Cardiac septum (tissue), 1 donor: ENCODE data around the gene ARHGEF6. TPM values are rescaled to one million over a fixed set of nuclear protein-coding genes. Genes with fewer than 3 reads are reported as not detected.

ENCODE experiments used
- DNase-seq: peaks from one replicate; pipeline ENCODE4 v3.0.0-alpha.2; 2020; ENCODE audit warnings: low spot score
- intact Hi-C: fragments of 100-400 bp; cut with DNase I; formaldehyde crosslinking; loops from one replicate; pipeline ENCODE4 v1.14.0; 2022
- total RNA-seq: library from RNA; stranded (reverse); fragmentation: NEBNext Ultra II Directional; extraction: Animal tissue kit (Norgen Biotek cat#: 25700); gene quantifications from one replicate; pipeline ENCODE4 v1.2.1, GENCODE V29; 2021
- donor health status: DM: no; HTN: no; CAD: no.

The ARHGEF6 gene
- total RNA-seq, 1 donor from 2014 or later = 51.3 TPM

DNA sequence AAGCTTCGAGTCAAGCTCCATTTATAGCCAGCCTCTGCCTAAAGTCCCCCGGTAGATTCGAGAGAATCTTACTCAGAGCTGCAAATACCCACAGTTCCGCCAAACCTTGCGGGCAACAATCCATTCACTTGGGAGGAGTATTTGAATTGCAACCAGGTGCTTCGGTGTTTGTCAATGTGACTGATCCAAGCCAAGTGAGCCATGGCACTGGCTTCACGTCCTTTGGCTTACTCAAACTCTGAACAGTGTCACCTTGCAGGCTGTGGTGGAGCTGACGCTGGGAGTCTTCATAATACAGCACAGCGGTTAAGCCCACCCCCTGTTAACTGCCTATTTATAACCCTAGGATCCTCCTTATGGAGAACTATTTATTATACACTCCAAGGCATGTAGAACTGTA is 121.6 kb downstream of the ARHGEF6 start:
- no peak for DNase-seq
- intact Hi-C loops = no loop called here

DNA sequence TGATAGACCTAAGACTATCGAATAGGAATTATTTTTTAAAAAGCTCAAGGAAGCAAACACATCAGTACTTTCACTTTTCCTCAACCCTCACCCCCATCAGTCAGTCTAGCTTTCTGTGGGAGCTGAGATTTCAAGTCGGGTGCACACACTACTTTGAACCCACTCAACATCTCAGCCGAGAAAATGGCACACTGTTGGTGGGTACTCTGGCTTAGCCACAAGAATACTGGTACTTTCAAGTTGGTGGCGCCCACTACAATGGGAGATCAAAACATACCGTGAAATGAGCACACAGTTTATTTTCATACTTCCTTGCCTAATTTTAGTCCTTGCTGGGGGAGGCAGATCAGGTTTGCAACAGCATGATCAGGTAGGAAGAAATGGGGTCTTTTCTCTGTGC is 122.6 kb downstream of the ARHGEF6 start:
- intact Hi-C loops = no loop called here
- DNase-seq = no peak

DNA sequence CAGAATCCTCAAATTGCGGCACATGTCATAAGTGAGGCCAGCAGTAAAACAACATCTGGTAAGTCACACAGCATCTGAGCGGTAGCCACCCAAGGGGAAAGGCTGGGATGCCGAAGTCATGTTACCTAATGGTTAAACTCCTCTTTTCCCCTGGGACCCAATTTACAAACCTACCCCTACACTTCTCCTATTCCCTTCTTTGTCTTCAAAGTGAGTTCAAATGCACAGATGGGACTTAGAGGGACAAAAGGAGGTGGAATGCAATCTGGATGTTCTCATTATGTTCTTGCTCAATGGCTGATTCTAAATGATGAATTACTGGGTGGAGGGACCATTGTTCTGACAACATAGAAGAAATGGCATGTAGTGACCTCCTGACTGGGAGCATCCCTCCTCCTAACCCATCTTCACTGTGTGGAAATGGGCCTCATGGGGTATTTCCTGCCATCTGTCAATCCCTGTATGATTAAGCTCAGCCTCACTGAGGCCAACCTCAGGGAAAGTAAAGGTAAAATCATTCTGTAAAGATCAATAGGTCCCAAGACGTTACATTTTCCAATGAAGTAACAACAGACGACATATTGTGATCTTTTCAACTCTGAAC is 124.3 kb downstream of the ARHGEF6 start:
- intact Hi-C loops = no loop called here
- DNase-seq = no peak

DNA sequence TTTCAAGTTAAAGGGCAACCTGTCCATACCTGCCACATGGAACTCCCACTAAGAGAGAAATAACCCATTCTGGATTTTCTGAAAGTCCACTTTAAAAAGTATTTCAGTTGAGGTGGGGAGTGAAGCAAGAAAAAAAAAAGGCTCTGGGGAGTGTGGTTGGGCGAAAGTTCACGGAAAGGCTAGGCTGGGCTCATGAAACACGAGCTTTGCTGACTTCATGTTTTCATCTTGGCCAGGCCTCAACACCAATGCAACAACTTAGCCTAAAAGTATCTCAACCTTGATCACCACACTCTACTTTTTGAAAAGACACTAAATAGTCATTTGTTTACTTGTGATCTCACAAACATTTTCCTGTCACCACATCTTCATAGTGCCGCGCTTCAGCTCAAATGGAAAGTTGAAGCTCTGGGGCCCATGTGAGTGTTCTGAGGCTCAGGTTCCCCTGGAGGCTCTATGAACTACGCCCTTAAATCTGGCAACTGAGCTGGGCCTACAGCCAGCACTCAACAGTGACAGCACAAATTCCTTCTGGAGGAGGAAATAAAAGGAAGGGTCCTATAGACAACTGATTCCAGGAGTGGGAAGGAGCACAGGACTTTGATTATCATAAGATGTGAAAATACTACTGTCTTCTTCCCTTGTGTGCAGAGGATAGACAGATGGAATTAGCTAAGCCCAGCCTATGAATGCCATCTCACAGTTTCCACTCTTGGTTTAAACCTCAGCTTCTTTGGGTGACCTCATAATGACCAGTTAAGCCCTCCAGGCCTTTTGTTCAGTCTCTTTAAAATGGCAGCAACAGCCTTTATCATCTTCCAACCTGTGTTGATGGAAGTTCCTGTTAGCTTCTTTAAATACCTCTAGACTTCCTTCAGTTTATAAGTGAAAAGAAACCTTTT is 127.7 kb downstream of the ARHGEF6 start:
- intact Hi-C loops = no loop called here
- DNase-seq = no peak

DNA sequence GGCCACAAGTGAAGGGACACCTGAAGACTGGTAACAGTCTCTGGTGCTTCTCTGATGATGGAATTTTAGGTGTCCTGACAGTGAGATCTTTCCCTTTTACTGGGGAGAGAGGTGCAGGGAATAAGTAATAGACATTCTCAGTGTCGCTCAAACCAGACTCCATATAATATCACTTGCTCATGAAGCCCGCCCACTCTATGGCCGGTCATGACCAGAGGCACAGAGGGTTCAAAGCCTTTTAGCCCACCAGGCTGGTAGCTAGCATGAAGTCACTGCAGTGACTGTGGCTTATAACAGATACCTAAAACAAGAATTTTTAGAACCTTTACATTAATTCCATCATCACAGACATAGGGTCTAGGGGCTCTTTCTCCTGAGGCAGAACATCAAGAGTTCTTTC is 129.9 kb downstream of the ARHGEF6 start:
- intact Hi-C loops = no loop called here
- DNase-seq = no peak

DNA sequence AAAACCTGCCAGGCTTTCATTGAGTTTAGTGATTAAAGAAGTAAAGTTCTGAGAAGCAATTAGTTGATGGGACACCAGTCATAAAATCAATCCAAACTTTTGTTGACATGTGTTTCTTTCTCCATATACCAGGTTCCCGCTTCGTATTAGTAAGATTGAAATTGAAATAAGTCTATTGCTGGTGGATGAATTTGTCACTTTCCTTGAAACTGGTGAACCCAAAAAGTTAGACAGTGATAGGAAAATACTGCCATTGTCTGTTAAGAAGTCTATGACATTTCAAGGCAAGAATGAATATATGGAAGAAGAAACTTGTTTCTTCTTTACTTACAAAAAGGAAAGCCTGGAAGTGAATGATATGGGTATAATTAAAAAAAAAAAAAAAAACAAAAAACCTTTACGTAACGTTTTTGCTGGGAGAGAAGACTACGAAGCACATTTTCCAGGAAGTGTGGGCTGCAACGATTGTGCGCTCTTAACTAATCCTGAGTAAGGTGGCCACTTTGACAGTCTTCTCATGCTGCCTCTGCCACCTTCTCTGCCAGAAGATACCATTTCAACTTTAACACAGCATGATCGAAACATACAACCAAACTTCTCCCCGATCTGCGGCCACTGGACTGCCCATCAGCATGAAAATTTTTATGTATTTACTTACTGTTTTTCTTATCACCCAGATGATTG is 132.9 kb downstream of the ARHGEF6 start, which contains the start of gene CD40LG:
Gene CD40LG (plus strand): TSS at position 482 of the 684 bp plus-strand sequence. CDS start 91 bp downstream, at position 573.
- intact Hi-C loops = no loop called here
- DNase-seq = no peak

DNA sequence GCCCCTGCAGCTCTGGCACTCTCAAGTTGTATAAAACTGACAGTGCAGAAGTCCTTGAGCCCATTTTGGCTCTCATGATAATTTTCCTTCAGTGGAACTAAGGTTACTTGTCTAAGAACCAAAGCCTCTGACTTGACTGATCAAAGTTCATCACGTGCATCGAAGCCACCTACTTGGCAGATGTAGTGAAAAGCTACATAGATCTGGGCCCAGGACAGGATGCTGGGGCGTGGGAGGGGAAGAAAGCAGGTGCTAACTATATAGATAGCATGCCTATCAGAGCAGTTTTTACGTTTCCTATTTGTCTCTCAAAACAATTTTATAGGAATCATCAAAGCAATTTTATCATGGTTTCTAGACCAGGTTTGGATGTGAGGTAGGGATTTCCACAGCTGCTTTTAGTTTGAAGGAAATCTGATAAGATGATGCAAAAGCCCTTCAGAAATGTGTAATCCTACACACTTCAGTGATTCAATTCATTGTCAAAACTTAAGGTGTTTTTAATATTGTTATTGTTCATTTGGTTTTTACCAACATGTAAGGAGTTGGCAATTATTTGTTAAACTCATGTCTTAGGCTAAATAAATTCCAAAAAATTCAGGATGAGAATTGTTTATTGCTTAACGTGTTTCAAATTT is 134.0 kb downstream of the ARHGEF6 start:
- intact Hi-C loops = no loop called here
- no peak for DNase-seq

DNA sequence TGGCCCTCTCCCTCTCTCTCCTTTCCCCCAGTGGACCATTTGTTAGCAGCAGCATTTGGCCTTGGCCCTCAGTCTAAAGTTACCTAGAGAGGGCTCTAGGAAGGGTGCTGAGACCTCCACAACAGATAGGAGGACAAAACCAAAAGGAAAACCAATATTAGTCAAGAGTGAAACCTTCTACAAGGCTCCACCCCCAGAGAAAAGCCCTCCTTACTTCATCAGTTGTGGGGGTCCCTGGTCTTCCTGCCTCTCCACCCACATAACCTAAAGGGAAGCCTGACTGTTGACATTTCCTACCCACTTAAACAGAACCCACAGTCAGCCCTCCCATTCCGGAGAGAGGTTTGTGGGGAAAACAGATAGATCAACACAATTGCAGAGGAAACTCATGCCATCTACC is 137.5 kb downstream of the ARHGEF6 start:
- no peak for DNase-seq
- intact Hi-C loops = no loop called here

DNA sequence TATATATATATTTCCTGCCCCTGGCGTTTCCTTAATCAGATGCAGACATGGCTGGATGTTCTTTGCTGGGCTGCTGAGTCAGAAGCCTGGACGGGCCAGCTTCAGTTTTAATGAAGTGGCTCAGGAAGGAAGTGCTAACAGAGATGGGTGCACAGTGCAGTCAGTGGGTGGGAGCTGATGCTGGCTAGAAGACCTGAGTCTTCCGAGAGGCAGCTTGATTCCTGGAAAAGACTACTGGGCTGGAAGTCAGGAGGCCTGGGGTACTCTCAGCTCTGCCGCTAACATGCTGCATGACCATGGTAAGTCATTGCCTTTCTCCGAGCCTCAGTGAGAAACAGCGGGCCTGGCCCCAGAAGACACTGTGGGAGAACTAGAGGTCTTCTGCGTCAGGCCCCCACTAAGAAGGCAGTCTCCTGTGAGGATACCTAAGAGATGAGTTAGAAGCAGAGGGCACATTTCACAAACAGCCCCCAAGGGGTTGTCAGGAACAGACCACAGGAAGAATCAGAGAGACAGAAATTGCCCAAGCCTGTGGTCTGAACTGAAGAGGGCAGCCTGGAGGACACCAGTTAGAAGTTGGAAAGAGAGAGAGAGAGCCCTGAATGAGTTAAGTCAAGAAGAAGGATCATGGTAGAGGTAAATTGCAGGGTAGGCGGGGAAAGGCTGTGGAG is 141.1 kb downstream of the ARHGEF6 start:
- intact Hi-C loops = no loop called here
- DNase-seq = no peak

DNA sequence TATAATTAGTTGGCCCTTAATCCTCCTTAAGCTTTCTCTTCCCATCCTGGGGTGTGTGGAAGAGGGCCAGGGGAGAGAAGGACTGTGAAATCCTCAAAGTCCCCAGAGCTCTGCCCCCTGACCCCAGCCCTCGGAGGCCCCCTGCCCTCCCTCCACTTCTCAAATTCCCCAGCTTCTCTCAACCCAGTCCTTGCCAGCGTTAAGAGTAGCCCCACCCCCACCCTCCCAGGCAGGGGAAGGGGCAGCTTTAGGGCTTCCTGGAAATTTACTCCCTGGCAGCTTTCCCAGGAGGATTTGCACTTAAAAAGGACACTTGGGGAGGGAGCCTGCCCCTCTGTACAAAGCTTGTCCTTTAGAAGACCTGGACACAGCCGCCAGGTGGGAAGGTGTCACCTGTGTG is 144.6 kb downstream of the ARHGEF6 start:
- intact Hi-C loops = no loop called here
- DNase-seq = no peak

DNA sequence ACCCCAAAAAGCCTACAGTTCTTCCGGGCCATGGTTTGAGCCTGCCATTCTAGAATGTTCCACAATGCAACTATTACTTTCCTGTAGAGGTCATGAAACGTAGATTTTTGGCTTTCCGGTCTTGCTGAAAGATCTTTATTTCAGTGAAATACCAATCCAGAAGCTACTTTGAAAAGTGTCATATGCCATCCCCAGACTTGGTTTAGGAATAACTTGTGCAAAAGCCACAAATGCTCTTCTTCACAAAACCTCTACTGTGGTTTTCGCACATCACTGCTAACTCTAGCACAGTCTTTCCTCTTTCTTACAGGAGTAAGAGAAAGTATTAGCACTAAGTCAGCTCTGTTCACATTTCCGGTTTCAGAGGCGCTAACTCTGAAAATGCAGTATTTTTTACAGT is 145.5 kb downstream of the ARHGEF6 start:
- intact Hi-C loops = no loop called here
- no peak for DNase-seq

DNA sequence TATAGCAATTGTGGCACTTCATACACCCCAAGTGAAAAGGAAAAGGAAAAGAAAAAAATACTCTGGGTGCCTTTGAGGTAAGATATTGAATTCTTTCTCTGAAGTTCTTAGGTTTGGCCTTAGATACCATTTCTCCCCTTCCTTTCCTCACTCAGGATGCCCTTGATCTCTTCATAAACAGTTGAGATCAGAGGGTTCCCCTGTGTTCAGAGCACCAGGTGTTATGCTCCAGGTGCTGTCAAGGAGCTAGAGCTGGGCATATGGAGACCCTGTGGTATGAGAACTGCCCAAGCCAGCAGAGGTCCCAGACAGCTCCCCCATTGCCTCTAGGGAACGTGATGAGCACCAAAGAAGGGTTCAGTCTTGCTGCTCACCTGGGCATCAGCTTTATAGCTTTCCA is 149.9 kb downstream of the ARHGEF6 start:
- DNase-seq = no peak
- intact Hi-C loops = no loop called here

DNA sequence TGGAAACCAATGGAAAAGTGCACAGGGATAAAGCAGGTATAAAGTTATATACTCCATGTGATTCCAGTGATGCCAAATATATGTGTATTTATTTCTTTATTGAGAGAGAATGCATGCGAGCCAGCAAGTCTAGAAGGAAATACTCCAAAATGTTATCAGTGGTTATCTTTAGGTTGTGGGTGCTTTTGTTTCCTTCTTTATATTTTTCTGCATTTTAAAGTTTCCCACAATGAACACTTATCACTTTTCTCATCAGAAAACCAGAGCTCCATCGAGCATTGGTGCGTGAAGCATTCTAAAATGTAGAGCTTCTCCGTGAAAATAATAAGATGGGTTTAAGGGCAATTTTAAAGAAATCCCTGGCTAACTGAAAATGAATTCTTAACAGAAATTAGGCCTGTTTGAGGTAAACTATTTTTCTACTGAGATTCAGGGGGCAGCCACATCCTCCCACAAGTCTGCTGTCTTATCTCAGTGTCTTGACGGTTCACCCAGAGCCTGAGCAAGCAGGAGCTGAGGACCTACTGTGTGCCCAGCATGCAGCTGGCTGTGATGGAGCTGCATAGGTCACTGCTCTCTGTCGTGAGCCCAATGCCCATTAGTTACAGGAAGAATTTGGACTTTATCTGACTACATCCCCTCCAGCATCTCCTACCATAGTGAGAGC is 151.5 kb downstream of the ARHGEF6 start:
- intact Hi-C loops = no loop called here
- DNase-seq = no peak

DNA sequence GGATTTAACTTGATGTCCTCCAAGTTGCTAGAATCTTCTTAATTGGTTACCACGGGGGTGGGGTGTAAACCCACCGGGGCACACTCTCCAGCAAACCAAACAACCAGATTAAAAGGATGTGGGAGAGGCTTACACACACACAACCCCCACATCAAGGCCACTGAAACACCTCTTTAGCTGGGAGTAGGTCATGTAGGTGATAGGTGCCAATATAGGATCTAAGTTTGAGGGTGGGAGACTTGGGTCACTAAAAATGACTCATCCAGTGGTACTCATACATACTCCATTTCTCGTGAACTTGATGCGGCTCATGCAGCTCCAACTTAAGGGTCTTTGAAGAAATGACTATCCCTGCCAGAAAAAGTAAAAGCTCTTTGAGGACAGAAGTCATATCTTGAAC is 153.3 kb downstream of the ARHGEF6 start:
- intact Hi-C loops = no loop called here
- no peak for DNase-seq

DNA sequence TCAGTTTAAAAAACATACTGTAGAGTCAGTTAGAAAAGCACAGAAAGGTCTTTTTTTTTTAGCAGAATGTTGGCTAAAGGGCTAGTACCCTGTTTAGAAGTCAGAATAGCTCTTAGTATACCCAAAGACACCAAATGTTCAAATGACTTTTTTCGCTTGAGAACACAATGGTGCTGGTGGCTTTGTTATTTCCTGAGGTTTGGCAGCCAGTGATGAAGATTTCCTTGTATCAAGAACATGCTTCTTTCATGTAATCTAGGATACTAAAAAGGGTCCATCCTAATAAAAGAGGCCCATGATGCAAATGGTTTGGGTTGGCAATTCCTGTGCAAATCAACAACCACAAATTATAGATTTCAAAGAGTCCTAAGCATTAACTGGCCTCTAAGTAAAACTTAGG is 153.8 kb downstream of the ARHGEF6 start:
- DNase-seq = no peak

DNA sequence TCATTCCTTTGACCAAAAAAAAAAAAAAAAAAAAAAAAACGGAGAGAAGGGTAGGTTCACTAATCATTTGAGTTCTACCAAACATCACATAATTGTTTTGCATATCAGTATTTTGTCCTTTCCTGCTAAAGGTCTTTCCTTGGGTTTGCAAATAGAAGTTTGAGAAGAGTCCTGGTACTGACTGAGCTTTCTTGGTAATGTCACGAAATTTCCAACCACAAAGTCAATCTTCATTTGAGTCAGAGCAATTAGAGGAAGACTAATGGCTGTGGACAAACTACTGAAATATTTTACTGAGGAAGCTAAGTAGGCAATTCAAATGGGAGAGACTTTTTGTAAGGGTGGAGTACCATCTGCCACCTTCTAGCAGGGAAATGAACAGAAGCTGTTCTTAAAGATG is 154.5 kb downstream of the ARHGEF6 start:
- intact Hi-C loops = no loop called here
- DNase-seq = no peak

More for the DNA sequence above, 153.8 kb downstream of the ARHGEF6 start:
- intact Hi-C loops = no loop called here

DNA sequence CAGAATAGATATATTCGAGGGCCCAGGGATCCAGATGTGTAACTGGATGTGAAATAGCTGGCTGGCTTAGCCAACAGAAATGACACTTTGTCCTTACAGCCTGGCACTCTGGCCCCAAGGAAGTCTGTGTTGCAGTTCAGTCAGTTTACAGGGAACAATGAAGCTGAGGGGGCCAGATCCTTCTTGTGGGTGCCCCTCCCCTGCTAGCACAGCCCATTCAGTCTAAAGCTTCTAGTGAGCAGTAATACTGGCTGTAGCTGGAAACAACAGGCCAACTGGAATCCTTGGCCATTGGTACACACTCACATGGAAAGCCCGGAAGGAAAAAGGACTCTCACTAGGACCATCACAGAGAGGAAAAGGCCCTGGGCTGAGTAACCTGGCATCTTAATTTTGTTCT is 155.5 kb downstream of the ARHGEF6 start:
- intact Hi-C loops = no loop called here
- no peak for DNase-seq

DNA sequence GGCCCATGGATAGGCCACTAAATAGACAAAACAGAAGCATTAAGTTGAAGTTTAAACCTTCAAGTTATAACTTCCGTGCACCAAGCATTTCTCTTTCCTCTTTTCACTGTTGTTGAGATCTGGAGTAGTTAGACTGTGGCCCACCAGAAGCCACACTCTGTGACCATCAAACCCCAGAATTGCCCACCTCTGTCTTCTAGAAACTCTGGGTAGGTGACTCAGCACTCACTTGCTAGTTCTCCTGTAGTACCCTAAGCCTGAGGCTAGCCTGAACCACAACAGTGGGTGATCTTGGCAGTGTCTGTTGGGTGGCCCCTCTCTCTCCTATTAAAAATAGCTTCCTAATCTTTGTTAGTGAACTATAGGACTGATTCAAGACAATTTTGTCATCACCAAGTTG is 157.3 kb downstream of the ARHGEF6 start:
- intact Hi-C loops = no loop called here
- DNase-seq = no peak

DNA sequence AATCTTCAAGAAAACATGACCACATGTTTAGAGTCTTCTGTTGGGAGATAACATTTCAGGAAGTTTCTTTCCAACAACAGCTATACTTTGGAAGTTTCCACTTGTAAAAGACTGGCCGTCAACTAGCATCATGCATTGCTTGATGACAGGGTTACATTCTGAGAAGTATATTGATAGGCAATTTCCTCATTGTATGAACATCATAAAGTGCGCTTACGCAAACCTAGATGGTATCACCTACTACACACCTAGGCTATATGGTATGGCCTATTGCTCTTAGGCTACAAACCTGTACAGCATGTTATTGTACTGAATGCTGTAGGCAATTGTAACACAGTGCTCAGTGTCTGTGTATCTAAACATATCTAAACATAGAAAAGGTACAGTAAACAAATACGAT is 158.2 kb downstream of the ARHGEF6 start:
- DNase-seq = no peak
- intact Hi-C loops = no loop called here
